Stomach (tissue), 9 donors: ENCODE results near the gene AFAP1. TPM values are rescaled to one million over a fixed set of nuclear protein-coding genes. Genes with fewer than 3 reads are reported as not detected.
A peak's percentile ranks its signal among the peaks of the same experiment; 100 is the strongest.

Experiments
- DNase-seq, 2 donors: peaks; one replicate each; pipeline versions ENCODE4 v3.0.0 to v3.0.0-alpha.2; 2013 to 2019
- H3K27ac ChIP-seq, 5 donors: fragments of 200-600 bp in 4 of 5; sonication (generic) in 4 of 5; one replicate each; pipeline ENCODE4 v1.5.1; 2013 to 2019; ENCODE audit warnings: mild to moderate bottlenecking in 1 of 5, moderate library complexity in 1 of 5
- H3K27me3 ChIP-seq, 3 donors: fragments of 200-600 bp; sonication (generic); one replicate each; pipeline ENCODE4 v1.5.1; 2017 to 2019; ENCODE audit warnings: mixed run types in 1 of 3
- H3K36me3 ChIP-seq, 4 donors: fragments of 200-600 bp; sonication (generic); 1 replicate in 3 of 4; 2 replicates in 1 of 4; pipeline ENCODE4 v1.5.1; 2016 to 2019
- H3K4me1 ChIP-seq, 4 donors: fragments of 200-600 bp; sonication (generic); one replicate each; pipeline ENCODE4 v1.5.1; 2016 to 2019
- H3K4me3 ChIP-seq, 4 donors: fragments of 200-600 bp; sonication (generic) in 3 of 4; one replicate each; pipeline ENCODE4 v1.5.1; 2016 to 2019; ENCODE audit warnings: mild to moderate bottlenecking in 1 of 4
- H3K9me3 ChIP-seq, 4 donors: fragments of 200-600 bp; sonication (generic); one replicate each; pipeline ENCODE4 v1.5.1; 2016 to 2019
- EP300 ChIP-seq: sonication (generic); formaldehyde crosslinking; IDR thresholded peaks from one replicate; pipeline ENCODE4 v1.6.1; 2017; ENCODE audit warnings: antibody characterized with exemption
- POLR2A ChIP-seq, 4 donors: fragments of 450-650 bp; IDR thresholded peaks; one replicate each; pipeline ENCODE4 v1.6.1; 2016; ENCODE audit warnings: antibody characterized with exemption in 4 of 4, control low read depth in 2 of 4, mild to moderate bottlenecking in 1 of 4, moderate library complexity in 1 of 4
- POLR2AphosphoS5 ChIP-seq, 3 donors: sonication (generic); formaldehyde crosslinking; IDR thresholded peaks; one replicate each; pipeline ENCODE4 v1.6.1; 2016; ENCODE audit warnings: antibody characterized with exemption in 3 of 3
- WGBS, 5 donors: extraction: QIAGEN DNeasy Blood & Tissue Kit in 3 of 5; methylation state at CpG; one replicate each; pipeline versions ENCODE4 v1.1.5 to v1.1.7; 2013 to 2018; 5-methylcytosine and 5-hydroxymethylcytosine counted together
- intact Hi-C: fragments of 100-400 bp; cut with DNase I; formaldehyde crosslinking; loops from one replicate; pipeline ENCODE4 v1.15.1; 2023; ENCODE audit warnings: low total_unique reads
- polyA plus RNA-seq, 3 donors: library from polyadenylated mRNA; stranded (reverse); fragments of 200-250 nt; gene quantifications; one replicate each; pipeline ENCODE4 v1.2.3, GENCODE V29; 2013
- total RNA-seq, 5 donors: library from RNA; depleted of rRNA; stranded (reverse); fragments of >200 nt; gene quantifications; one replicate each; pipeline versions ENCODE4 v1.1.0 to v1.2.3, GENCODE V29; 2014 to 2016
- TF ChIP-seq, protein P1 (sequence below), 7 experiments: fragments of 450-650 bp in 4 of 7; fragments of 200-600 bp in 3 of 7; sonication (generic) in 3 of 7; IDR thresholded peaks; one replicate each; pipeline ENCODE4 v1.5.1; 2016 to 2019; ENCODE audit warnings: antibody characterized with exemption in 7 of 7, control low read depth in 2 of 7, mild to moderate bottlenecking in 1 of 7
- donor health status: healthy with polysubstance abuse.
- donor health status: Bipolar disorder and iron deficiency.
- donor health status: healthy.

Gene AFAP1
- total and polyA plus RNA-seq, 8 donors, result 4.1 to 88.9 (median 12.8) TPM

DNA sequence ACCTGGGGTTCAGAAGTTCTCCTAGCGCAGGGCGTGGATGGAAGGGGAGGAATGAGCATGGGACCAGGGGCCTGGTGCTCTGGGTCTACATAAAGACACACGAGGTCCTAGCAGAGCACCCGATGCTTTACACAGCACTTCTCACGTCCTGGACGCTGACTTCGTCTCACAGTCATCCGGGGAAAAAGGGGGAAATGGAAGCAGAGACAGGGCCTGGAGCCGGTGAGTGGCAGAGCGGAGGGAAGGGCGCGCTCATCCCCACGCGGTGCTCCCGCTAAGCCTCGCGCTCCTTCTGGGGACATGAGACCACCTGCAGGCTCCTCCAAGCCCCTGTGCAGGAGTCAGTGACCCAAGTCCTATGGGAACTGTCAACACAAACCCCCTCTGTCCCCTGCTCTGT is 157.7 kb downstream of the AFAP1 start:
- intact Hi-C loops, result no loop called here
- Histone ChIP-seq H3K4me1 (peaks cover 7 to 46% (median 24%) of the 10 kb centered on the region in 4 donors), H3K27me3 (no peaks in the 10 kb centered on the region), H3K27ac (peak overlapping the region in 2 of 5 donors; percentile 29 to 41), H3K36me3 (peaks cover 13 to 63% (median 53%) of the 10 kb centered on the region in 4 donors), H3K4me3 (no peak overlapping the region), H3K9me3 (no peaks in the 10 kb centered on the region)
- no peak for DNase-seq
- 82 to 92% (median 87%) methylated on average over 17 of the region's 17 CpGs for WGBS, 5 donors
- no peak for TF ChIP-seq EP300
- TF ChIP-seq, protein P1, sequence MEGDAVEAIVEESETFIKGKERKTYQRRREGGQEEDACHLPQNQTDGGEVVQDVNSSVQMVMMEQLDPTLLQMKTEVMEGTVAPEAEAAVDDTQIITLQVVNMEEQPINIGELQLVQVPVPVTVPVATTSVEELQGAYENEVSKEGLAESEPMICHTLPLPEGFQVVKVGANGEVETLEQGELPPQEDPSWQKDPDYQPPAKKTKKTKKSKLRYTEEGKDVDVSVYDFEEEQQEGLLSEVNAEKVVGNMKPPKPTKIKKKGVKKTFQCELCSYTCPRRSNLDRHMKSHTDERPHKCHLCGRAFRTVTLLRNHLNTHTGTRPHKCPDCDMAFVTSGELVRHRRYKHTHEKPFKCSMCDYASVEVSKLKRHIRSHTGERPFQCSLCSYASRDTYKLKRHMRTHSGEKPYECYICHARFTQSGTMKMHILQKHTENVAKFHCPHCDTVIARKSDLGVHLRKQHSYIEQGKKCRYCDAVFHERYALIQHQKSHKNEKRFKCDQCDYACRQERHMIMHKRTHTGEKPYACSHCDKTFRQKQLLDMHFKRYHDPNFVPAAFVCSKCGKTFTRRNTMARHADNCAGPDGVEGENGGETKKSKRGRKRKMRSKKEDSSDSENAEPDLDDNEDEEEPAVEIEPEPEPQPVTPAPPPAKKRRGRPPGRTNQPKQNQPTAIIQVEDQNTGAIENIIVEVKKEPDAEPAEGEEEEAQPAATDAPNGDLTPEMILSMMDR (IDR thresholded peaks at IDR 0.05), result no peak
- TF ChIP-seq POLR2A (IDR thresholded peaks at IDR 0.05), result no peak
- no peak for TF ChIP-seq POLR2AphosphoS5 (IDR thresholded peaks at IDR 0.05)

DNA sequence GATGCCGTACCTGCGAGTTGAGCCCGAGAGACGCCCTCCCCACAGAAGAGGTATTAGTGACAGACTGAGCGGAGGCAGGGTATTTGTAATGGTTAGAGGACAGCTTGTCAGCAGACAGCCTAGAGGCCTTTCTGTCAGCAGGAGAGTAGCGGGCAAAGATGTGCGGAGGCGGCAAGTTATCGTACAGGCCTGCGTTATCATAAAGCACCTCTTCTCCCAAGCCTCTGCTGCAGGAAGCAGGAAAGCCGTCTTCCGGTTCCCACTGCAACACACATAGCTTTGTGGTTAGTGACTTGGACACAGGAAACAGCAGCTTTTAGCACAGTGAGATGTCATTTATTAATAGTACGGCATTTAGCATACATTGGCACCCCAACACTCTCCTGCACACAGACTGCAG is 158.3 kb downstream of the AFAP1 start:
- Histone ChIP-seq H3K4me1 (peaks cover 7 to 46% (median 24%) of the 10 kb centered on the region in 4 donors), H3K36me3 (peaks cover 13 to 66% (median 54%) of the 10 kb centered on the region in 4 donors)
- 68 to 80% (median 74%) methylated on average over 13 of the region's 13 CpGs for WGBS, 5 donors

DNA sequence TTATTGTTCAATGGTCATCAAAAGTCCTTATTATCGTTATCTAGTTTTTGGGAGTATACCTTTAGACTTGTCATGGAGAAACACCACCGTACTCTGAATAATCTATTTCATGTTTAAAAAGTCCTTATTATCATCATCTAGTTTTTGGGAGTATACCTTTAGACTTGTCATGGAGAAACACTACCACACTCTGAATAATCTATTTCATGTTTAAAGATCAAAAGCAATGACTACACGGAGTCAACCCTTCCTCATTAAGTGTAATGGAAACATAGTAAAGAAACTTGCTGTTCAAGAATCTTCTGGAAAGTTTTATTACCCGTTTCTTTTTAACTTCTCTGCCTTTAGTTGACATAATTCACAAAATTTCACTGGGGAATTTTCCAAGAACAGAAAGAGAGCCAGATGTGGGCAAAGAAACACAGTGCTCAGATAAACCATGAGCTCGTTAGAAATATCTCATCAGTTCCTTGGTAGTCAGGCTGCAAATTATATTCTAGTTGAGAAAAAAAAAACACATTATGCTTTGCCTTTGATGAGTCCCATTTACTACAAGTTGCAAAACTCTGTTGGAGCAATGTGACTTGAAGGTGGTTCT is 158.8 kb downstream of the AFAP1 start:
- H3K36me3 ChIP-seq, result peaks cover 13 to 66% (median 51%) of the 10 kb centered on the region in 4 donors
- no peaks in the 10 kb centered on the region for H3K27me3 ChIP-seq
- no peak for TF ChIP-seq POLR2A (IDR thresholded peaks at IDR 0.05)
- TF ChIP-seq, protein P1 (IDR thresholded peaks at IDR 0.05), result no peak
- no peak for TF ChIP-seq POLR2AphosphoS5 (IDR thresholded peaks at IDR 0.05)
- no peak for TF ChIP-seq EP300
- intact Hi-C loops, result no loop called here
- H3K27ac ChIP-seq, result no peak overlapping the region
- no peak overlapping the region for H3K4me3 ChIP-seq
- peaks cover 7 to 46% (median 24%) of the 10 kb centered on the region in 4 donors for H3K4me1 ChIP-seq
- WGBS, 5 donors, result 67 to 85% (median 82%) methylated on average over 5 of the region's 5 CpGs
- H3K9me3 ChIP-seq, result no peaks in the 10 kb centered on the region
- no peak for DNase-seq

More for the DNA sequence above, 158.3 kb downstream of the AFAP1 start:
- no peak overlapping the region for H3K4me3 ChIP-seq
- H3K27ac ChIP-seq, result peak overlapping the region in 1 of 5 donors; percentile 29
- intact Hi-C loops, result no loop called here
- no peaks in the 10 kb centered on the region for H3K27me3 ChIP-seq
- no peak for DNase-seq
- H3K9me3 ChIP-seq, result no peaks in the 10 kb centered on the region
- TF ChIP-seq POLR2AphosphoS5 (IDR thresholded peaks at IDR 0.05) (no peak), POLR2A (IDR thresholded peaks at IDR 0.05) (no peak), EP300 (no peak)
- TF ChIP-seq, protein P1 (IDR thresholded peaks at IDR 0.05), result no peak

DNA sequence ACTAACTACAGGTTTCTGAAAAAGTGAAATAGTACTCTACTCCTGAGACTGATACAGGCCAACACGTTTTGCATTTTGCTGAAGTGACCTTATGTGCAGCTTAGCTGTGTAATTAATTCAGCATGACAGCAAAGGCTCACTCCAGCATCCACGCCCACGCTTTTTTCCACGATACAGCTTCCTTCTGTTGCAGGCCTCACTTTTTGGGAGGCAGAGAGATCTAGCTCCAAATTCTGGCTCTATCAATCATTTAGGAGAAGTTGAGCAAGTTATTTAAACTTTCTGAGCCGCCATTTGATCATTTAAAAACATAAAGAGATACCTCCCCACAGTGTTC is 160.3 kb downstream of the AFAP1 start:
- Histone ChIP-seq H3K27ac (peak overlapping the region; percentile 5 to 78 (median 67)), H3K9me3 (no peaks in the 10 kb centered on the region), H3K4me3 (peak overlapping the region in 3 of 4 donors; percentile 15 to 18 (median 17)), H3K4me1 (peaks cover 7 to 46% (median 24%) of the 10 kb centered on the region in 4 donors), H3K27me3 (no peaks in the 10 kb centered on the region), H3K36me3 (peaks cover 14 to 66% (median 47%) of the 10 kb centered on the region in 4 donors)
- TF ChIP-seq, protein P1 (IDR thresholded peaks at IDR 0.05), result no peak
- TF ChIP-seq POLR2A (IDR thresholded peaks at IDR 0.05) (no peak), EP300 (no peak), POLR2AphosphoS5 (IDR thresholded peaks at IDR 0.05) (no peak)
- intact Hi-C loops, result no loop called here
- WGBS, 5 donors, result 56 to 75% (median 65%) methylated on average over 5 of the region's 5 CpGs
- peak in 1 of 2 donors; percentile 78 for DNase-seq
